Astrocyte of the spinal cord (primary cell): ENCODE data around the gene DRD2.

Experiments
- DNase-seq: peaks from one replicate; pipeline ENCODE4 v3.0.0; 2011; ENCODE audit warnings: low read depth, low spot score
- H3K4me3 ChIP-seq: 2 replicates; pipeline ENCODE4 v1.5.1; 2011; ENCODE audit warnings: low read depth, mild to moderate bottlenecking, low read length, moderate library complexity
- in situ Hi-C: cut with HindIII; loops from 2 replicates; pipeline ENCODE4 v1.10.0; 2017; ENCODE audit warnings: low sequenced_read_pairs
- TF ChIP-seq, protein P1 (sequence below): IDR thresholded peaks from 2 replicates; pipeline ENCODE4 v1.5.1; 2012; ENCODE audit warnings: low read depth, mild to moderate bottlenecking, low read length, inconsistent platforms

The DRD2 gene

DNA sequence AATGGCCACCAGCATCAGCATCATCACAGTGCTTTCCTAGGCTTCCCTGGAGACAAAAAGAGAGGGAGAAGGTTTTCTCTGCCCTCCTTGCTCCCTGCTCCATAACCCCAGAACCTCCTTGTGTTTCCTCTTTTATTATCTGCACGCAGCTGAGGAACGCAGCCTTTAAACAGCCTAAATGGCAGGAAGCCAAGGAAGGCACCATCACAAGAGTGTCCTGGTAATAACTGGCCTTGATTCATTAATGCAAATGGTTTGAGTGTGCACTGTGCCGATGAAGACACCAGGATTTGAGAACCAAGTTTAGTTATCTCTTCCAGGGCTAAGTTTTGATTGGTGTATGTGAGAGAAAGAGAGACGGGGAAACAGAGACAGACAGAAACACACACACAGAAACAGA, 29.4 kb upstream of the DRD2 start:
- in situ Hi-C loops: no loop called here
- H3K4me3 ChIP-seq: no peak overlapping the region
- no peak for DNase-seq
- TF ChIP-seq, protein P1, sequence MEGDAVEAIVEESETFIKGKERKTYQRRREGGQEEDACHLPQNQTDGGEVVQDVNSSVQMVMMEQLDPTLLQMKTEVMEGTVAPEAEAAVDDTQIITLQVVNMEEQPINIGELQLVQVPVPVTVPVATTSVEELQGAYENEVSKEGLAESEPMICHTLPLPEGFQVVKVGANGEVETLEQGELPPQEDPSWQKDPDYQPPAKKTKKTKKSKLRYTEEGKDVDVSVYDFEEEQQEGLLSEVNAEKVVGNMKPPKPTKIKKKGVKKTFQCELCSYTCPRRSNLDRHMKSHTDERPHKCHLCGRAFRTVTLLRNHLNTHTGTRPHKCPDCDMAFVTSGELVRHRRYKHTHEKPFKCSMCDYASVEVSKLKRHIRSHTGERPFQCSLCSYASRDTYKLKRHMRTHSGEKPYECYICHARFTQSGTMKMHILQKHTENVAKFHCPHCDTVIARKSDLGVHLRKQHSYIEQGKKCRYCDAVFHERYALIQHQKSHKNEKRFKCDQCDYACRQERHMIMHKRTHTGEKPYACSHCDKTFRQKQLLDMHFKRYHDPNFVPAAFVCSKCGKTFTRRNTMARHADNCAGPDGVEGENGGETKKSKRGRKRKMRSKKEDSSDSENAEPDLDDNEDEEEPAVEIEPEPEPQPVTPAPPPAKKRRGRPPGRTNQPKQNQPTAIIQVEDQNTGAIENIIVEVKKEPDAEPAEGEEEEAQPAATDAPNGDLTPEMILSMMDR: no peak

GRCh38 chr11:113504071-113504470, 28.9 kb upstream of the DRD2 start:
- no peak for DNase-seq

GRCh38 chr11:113497066-113497910, 22.1 kb upstream of the DRD2 start:
- in situ Hi-C loops: no loop called here
- TF ChIP-seq, protein P1: no peak
- no peak for DNase-seq
- no peak overlapping the region for H3K4me3 ChIP-seq

More at GRCh38 chr11:113504071-113504470, 28.9 kb upstream of the DRD2 start:
- in situ Hi-C loops: no loop called here
- no peak overlapping the region for H3K4me3 ChIP-seq
- TF ChIP-seq, protein P1: no peak

- TF ChIP-seq, protein P1: no peak
These were observed 20.9 kb upstream of the DRD2 start for GRCh38 chr11:113496026-113496651.

DNA sequence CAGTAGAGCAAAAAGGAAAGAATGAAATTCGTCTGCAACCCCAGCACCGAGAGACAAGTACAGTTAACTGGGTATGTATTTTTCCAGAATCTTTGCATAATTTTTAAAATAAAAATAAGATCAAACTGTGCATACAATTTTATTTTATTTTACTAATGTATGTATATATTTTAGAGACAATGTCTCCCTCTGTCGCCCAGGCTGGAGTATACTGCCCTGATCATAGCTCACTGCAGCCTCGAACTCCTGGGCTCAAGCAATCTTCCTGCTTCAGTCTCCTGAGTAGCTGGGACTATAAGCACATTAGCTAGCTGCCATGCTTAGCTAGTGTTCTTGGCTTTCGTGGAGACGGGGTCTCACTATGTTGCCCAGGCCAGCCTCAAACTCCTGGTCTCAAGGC, 18.8 kb upstream of the DRD2 start:
- TF ChIP-seq, protein P1: no peak
- in situ Hi-C loops: no loop called here

More at GRCh38 chr11:113496026-113496651, 20.9 kb upstream of the DRD2 start:
- in situ Hi-C loops: no loop called here
- H3K4me3 ChIP-seq: no peak overlapping the region
- no peak for DNase-seq

GRCh38 chr11:113493206-113493605, 18.0 kb upstream of the DRD2 start:
- TF ChIP-seq, protein P1: no peak
- no peak overlapping the region for H3K4me3 ChIP-seq
- DNase-seq: no peak
- in situ Hi-C loops: no loop called here

More for the DNA sequence above, 18.8 kb upstream of the DRD2 start:
- DNase-seq: no peak
- H3K4me3 ChIP-seq: no peak overlapping the region
